Measurements from ENCODE around the gene GRIK3.

GRIK3 gene

GRCh38 chr1:36761113-36761512 is 273.2 kb downstream of the GRIK3 start:
- Histone ChIP-seq H3K9me3 (ENCODE audit: control insufficient read depth in 5 of 5, low read length in 5 of 5) (peaks cover 2 to 16% (median 10%) of the 10 kb centered on the region in 5 donors), H3K36me3 (ENCODE audit: control insufficient read depth in 5 of 5, insufficient read depth in 5 of 5, low read length in 5 of 5) (no peaks in the 10 kb centered on the region), H3K4me3 (ENCODE audit: low read depth in 1 of 5, low read length in 5 of 5) (no peak overlapping the region), H3K4me1 (ENCODE audit: control insufficient read depth in 5 of 5, insufficient read depth in 5 of 5, low read length in 5 of 5) (no peaks in the 10 kb centered on the region), H3K27ac (ENCODE audit: low read depth, low read length) (no peak overlapping the region), H3K27me3 (ENCODE audit: control insufficient read depth in 5 of 5, insufficient read depth in 4 of 5, low read length in 5 of 5) (peaks cover 0 to 7% (median 0%) of the 10 kb centered on the region in 5 donors), H3K9ac (ENCODE audit: low read length in 5 of 5) (no peak overlapping the region)

- Histone ChIP-seq H3K4me1 (ENCODE audit: control insufficient read depth in 5 of 5, insufficient read depth in 5 of 5, low read length in 5 of 5) (no peaks in the 10 kb centered on the region), H3K9ac (ENCODE audit: low read length in 5 of 5) (no peak overlapping the region), H3K27ac (ENCODE audit: low read depth, low read length) (no peak overlapping the region), H3K4me3 (ENCODE audit: low read depth in 1 of 5, low read length in 5 of 5) (no peak overlapping the region), H3K9me3 (ENCODE audit: control insufficient read depth in 5 of 5, low read length in 5 of 5) (peaks cover 2 to 16% (median 10%) of the 10 kb centered on the region in 5 donors), H3K27me3 (ENCODE audit: control insufficient read depth in 5 of 5, insufficient read depth in 4 of 5, low read length in 5 of 5) (peaks cover 0 to 10% (median 2%) of the 10 kb centered on the region in 5 donors), H3K36me3 (ENCODE audit: control insufficient read depth in 5 of 5, insufficient read depth in 5 of 5, low read length in 5 of 5) (no peaks in the 10 kb centered on the region)
Observed at GRCh38 chr1:36760081-36760480, 274.2 kb downstream of the GRIK3 start.

DNA sequence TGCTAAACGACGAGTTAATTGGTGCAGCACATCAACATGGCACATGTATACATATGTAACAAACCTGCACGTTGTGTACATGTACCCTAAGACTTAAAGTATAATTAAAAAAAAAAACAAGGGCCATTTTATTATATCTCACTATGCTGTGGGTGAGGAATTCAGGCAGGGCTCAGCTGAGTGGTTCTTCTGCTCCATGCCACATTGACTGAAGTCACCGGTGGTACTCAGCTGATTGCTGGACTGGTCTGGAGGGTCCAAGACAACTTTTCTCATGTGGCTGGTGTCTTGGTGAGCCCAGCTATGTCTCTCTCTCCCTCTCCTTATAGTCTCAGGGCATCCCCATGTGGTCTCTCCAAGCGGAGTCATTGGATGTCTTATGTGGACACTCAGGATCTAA is 275.0 kb downstream of the GRIK3 start:
- Histone ChIP-seq H3K4me3 (ENCODE audit: low read depth in 1 of 5, low read length in 5 of 5) (no peak overlapping the region), H3K27me3 (ENCODE audit: control insufficient read depth in 5 of 5, insufficient read depth in 4 of 5, low read length in 5 of 5) (peaks cover 0 to 15% (median 5%) of the 10 kb centered on the region in 5 donors), H3K9ac (ENCODE audit: low read length in 5 of 5) (no peak overlapping the region), H3K27ac (ENCODE audit: low read depth, low read length) (no peak overlapping the region), H3K9me3 (ENCODE audit: control insufficient read depth in 5 of 5, low read length in 5 of 5) (peaks cover 2 to 16% (median 10%) of the 10 kb centered on the region in 5 donors), H3K36me3 (ENCODE audit: control insufficient read depth in 5 of 5, insufficient read depth in 5 of 5, low read length in 5 of 5) (no peaks in the 10 kb centered on the region), H3K4me1 (ENCODE audit: control insufficient read depth in 5 of 5, insufficient read depth in 5 of 5, low read length in 5 of 5) (no peaks in the 10 kb centered on the region)

GRCh38 chr1:36755303-36756230 is 278.7 kb downstream of the GRIK3 start:
- Histone ChIP-seq H3K4me1 (ENCODE audit: control insufficient read depth in 5 of 5, insufficient read depth in 5 of 5, low read length in 5 of 5) (no peaks in the 10 kb centered on the region), H3K9me3 (ENCODE audit: control insufficient read depth in 5 of 5, low read length in 5 of 5) (peaks cover 2 to 10% (median 10%) of the 10 kb centered on the region in 5 donors), H3K27ac (ENCODE audit: low read depth, low read length) (no peak overlapping the region), H3K36me3 (ENCODE audit: control insufficient read depth in 5 of 5, insufficient read depth in 5 of 5, low read length in 5 of 5) (no peaks in the 10 kb centered on the region), H3K27me3 (ENCODE audit: control insufficient read depth in 5 of 5, insufficient read depth in 4 of 5, low read length in 5 of 5) (peaks cover 0 to 15% (median 5%) of the 10 kb centered on the region in 5 donors), H3K4me3 (ENCODE audit: low read depth in 1 of 5, low read length in 5 of 5) (no peak overlapping the region), H3K9ac (ENCODE audit: low read length in 5 of 5) (no peak overlapping the region)

GRCh38 chr1:36754366-36754765 is 279.9 kb downstream of the GRIK3 start:
- Histone ChIP-seq H3K27ac (ENCODE audit: low read depth, low read length) (no peak overlapping the region), H3K4me1 (ENCODE audit: control insufficient read depth in 5 of 5, insufficient read depth in 5 of 5, low read length in 5 of 5) (no peaks in the 10 kb centered on the region), H3K36me3 (ENCODE audit: control insufficient read depth in 5 of 5, insufficient read depth in 5 of 5, low read length in 5 of 5) (no peaks in the 10 kb centered on the region), H3K4me3 (ENCODE audit: low read depth in 1 of 5, low read length in 5 of 5) (no peak overlapping the region), H3K9ac (ENCODE audit: low read length in 5 of 5) (no peak overlapping the region), H3K9me3 (ENCODE audit: control insufficient read depth in 5 of 5, low read length in 5 of 5) (peaks cover 0 to under 1% (median under 1%) of the 10 kb centered on the region in 5 donors), H3K27me3 (ENCODE audit: control insufficient read depth in 5 of 5, insufficient read depth in 4 of 5, low read length in 5 of 5) (peaks cover 0 to 13% (median 5%) of the 10 kb centered on the region in 5 donors)

- Histone ChIP-seq H3K27me3 (ENCODE audit: control insufficient read depth in 5 of 5, insufficient read depth in 4 of 5, low read length in 5 of 5) (peaks cover 0 to 13% (median 5%) of the 10 kb centered on the region in 5 donors), H3K36me3 (ENCODE audit: control insufficient read depth in 5 of 5, insufficient read depth in 5 of 5, low read length in 5 of 5) (no peaks in the 10 kb centered on the region), H3K4me3 (ENCODE audit: low read depth in 1 of 5, low read length in 5 of 5) (no peak overlapping the region), H3K4me1 (ENCODE audit: control insufficient read depth in 5 of 5, insufficient read depth in 5 of 5, low read length in 5 of 5) (no peaks in the 10 kb centered on the region), H3K9ac (ENCODE audit: low read length in 5 of 5) (no peak overlapping the region), H3K9me3 (ENCODE audit: control insufficient read depth in 5 of 5, low read length in 5 of 5) (peaks cover 0 to 1% (median 0%) of the 10 kb centered on the region in 5 donors), H3K27ac (ENCODE audit: low read depth, low read length) (no peak overlapping the region)
Observed at GRCh38 chr1:36753451-36753850, 280.9 kb downstream of the GRIK3 start.

- no peaks in the 10 kb centered on the region for H3K4me1 ChIP-seq (ENCODE audit: control insufficient read depth in 5 of 5, insufficient read depth in 5 of 5, low read length in 5 of 5)
- H3K9ac ChIP-seq (ENCODE audit: low read length in 5 of 5): no peak overlapping the region
- peaks cover 0 to 2% (median 0%) of the 10 kb centered on the region in 5 donors for H3K9me3 ChIP-seq (ENCODE audit: control insufficient read depth in 5 of 5, low read length in 5 of 5)
- H3K36me3 ChIP-seq (ENCODE audit: control insufficient read depth in 5 of 5, insufficient read depth in 5 of 5, low read length in 5 of 5): no peaks in the 10 kb centered on the region
- peaks cover 0 to 13% (median 5%) of the 10 kb centered on the region in 5 donors for H3K27me3 ChIP-seq (ENCODE audit: control insufficient read depth in 5 of 5, insufficient read depth in 4 of 5, low read length in 5 of 5)
- H3K4me3 ChIP-seq (ENCODE audit: low read depth in 1 of 5, low read length in 5 of 5): no peak overlapping the region
- H3K27ac ChIP-seq (ENCODE audit: low read depth, low read length): no peak overlapping the region
Observed at GRCh38 chr1:36752891-36753361, 281.4 kb downstream of the GRIK3 start.

DNA sequence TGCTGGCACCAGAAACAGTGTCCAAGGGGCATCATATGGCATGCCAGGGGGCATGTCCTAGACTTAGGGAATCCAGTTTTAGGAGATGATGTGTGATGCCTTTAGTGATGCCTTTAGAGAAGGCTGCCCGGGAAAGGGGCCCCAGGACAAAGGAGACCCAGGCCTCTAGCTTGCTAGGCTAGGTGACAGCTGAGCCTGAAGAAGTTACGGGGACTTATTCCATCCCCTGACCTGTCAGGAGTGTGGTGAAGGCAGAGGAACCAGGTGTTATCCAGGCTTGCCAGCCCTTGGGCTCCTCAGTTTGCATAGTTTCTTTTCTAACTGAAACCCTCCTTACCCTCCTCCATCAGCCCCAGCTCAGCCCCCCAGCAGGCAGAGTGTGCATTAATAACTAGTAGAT is 281.9 kb downstream of the GRIK3 start:
- no peak overlapping the region for H3K27ac ChIP-seq (ENCODE audit: low read depth, low read length)
- H3K36me3 ChIP-seq (ENCODE audit: control insufficient read depth in 5 of 5, insufficient read depth in 5 of 5, low read length in 5 of 5): no peaks in the 10 kb centered on the region
- no peak overlapping the region for H3K4me3 ChIP-seq (ENCODE audit: low read depth in 1 of 5, low read length in 5 of 5)
- H3K9ac ChIP-seq (ENCODE audit: low read length in 5 of 5): no peak overlapping the region
- H3K9me3 ChIP-seq (ENCODE audit: control insufficient read depth in 5 of 5, low read length in 5 of 5): peaks cover 0 to 2% (median 0%) of the 10 kb centered on the region in 5 donors
- peaks cover 0 to 11% (median 5%) of the 10 kb centered on the region in 5 donors for H3K27me3 ChIP-seq (ENCODE audit: control insufficient read depth in 5 of 5, insufficient read depth in 4 of 5, low read length in 5 of 5)
- H3K4me1 ChIP-seq (ENCODE audit: control insufficient read depth in 5 of 5, insufficient read depth in 5 of 5, low read length in 5 of 5): no peaks in the 10 kb centered on the region

- no peak overlapping the region for H3K4me3 ChIP-seq (ENCODE audit: low read depth in 1 of 5, low read length in 5 of 5)
Observed at GRCh38 chr1:36751525-36751924, 282.8 kb downstream of the GRIK3 start.

DNA sequence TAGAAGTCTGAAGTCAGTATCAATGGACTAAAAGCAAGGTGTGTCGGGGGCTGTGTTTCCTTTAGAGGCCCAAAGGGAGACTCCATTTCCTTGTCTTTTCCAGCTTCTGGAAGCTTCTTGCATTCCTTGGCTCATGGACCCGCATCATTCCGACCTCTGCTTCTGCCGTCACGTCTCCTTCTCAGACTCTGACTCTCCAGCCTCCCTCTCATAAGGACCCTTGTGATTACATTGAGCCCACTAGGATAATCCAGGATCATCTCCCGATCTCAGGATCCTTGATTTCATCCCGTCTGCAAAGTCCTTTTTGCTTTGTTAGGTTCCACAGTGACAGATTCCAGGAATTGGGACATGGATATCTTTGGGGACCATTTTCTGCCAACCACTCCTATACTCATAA is 285.8 kb downstream of the GRIK3 start:
- H3K9me3 ChIP-seq (ENCODE audit: control insufficient read depth in 5 of 5, low read length in 5 of 5): peaks cover 0 to 2% (median 0%) of the 10 kb centered on the region in 5 donors
- no peak overlapping the region for H3K27ac ChIP-seq (ENCODE audit: low read depth, low read length)
- H3K4me3 ChIP-seq (ENCODE audit: low read depth in 1 of 5, low read length in 5 of 5): no peak overlapping the region
- no peaks in the 10 kb centered on the region for H3K4me1 ChIP-seq (ENCODE audit: control insufficient read depth in 5 of 5, insufficient read depth in 5 of 5, low read length in 5 of 5)
- no peak overlapping the region for H3K9ac ChIP-seq (ENCODE audit: low read length in 5 of 5)
- H3K27me3 ChIP-seq (ENCODE audit: control insufficient read depth in 5 of 5, insufficient read depth in 4 of 5, low read length in 5 of 5): peaks cover 0 to 5% (median 0%) of the 10 kb centered on the region in 5 donors
- no peaks in the 10 kb centered on the region for H3K36me3 ChIP-seq (ENCODE audit: control insufficient read depth in 5 of 5, insufficient read depth in 5 of 5, low read length in 5 of 5)

More at GRCh38 chr1:36751525-36751924, 282.8 kb downstream of the GRIK3 start:
- Histone ChIP-seq H3K9me3 (ENCODE audit: control insufficient read depth in 5 of 5, low read length in 5 of 5) (peaks cover 0 to 2% (median 0%) of the 10 kb centered on the region in 5 donors), H3K27ac (ENCODE audit: low read depth, low read length) (no peak overlapping the region), H3K4me1 (ENCODE audit: control insufficient read depth in 5 of 5, insufficient read depth in 5 of 5, low read length in 5 of 5) (no peaks in the 10 kb centered on the region), H3K27me3 (ENCODE audit: control insufficient read depth in 5 of 5, insufficient read depth in 4 of 5, low read length in 5 of 5) (peaks cover 0 to 11% (median 5%) of the 10 kb centered on the region in 5 donors), H3K9ac (ENCODE audit: low read length in 5 of 5) (no peak overlapping the region), H3K36me3 (ENCODE audit: control insufficient read depth in 5 of 5, insufficient read depth in 5 of 5, low read length in 5 of 5) (no peaks in the 10 kb centered on the region)
